MCF 10A (cell line): ENCODE data around the gene NFE2L1. TPM values are rescaled to one million over a fixed set of nuclear protein-coding genes. Genes with fewer than 3 reads are reported as not detected.
A peak's percentile ranks its signal among the peaks of the same experiment; 100 is the strongest.
"Not testable (repeated sequence)": the region's sequence is repeated elsewhere in the genome, so short reads cannot be mapped to it uniquely, and the experiment has no call there.

Source experiments
- BruUV-seq: library from RNA; stranded (reverse); fragments of 400-500 nt; replicated peaks from 2 replicates; lab custom pipeline; 2021; lab: Mats Ljungman, UMichigan
- CTCF ChIA-PET: fragments of 300-600 bp; sonication (Branson Sonifier 250); formaldehyde crosslinking; extraction: SDS; loops from one replicate; lab custom pipeline; 2021; ENCODE audit warnings: antibody characterized with exemption, inconsistent platforms; lab: Yijun Ruan, JAX
- POLR2A ChIA-PET: fragments of 300-600, 350-650 bp; sonication (Branson Sonifier 250); formaldehyde crosslinking; extraction: SDS; loops from one replicate; lab custom pipeline; 2020; ENCODE audit warnings: antibody characterized with exemption, inconsistent platforms; lab: Yijun Ruan, JAX
- DNase-seq: peaks from one replicate; pipeline ENCODE4 v3.0.0-alpha.2; 2018; ENCODE audit not compliant: unreplicated experiment
- H3K27ac Mint-ChIP-seq: one replicate; pipeline ENCODE4 v1.8.0; 2022; ENCODE audit warnings: mild to moderate bottlenecking, low read depth, mixed read lengths; ENCODE audit not compliant: unreplicated experiment
- H3K27me3 Mint-ChIP-seq: one replicate; pipeline ENCODE4 v1.8.0; 2022; ENCODE audit warnings: mixed read lengths; ENCODE audit not compliant: insufficient read depth, unreplicated experiment
- H3K36me3 Mint-ChIP-seq: one replicate; pipeline ENCODE4 v1.8.0; 2022; ENCODE audit warnings: mild to moderate bottlenecking, moderate library complexity, mixed read lengths; ENCODE audit not compliant: insufficient read depth, unreplicated experiment
- H3K4me1 Mint-ChIP-seq: one replicate; pipeline ENCODE4 v1.8.0; 2022; ENCODE audit warnings: mixed read lengths; ENCODE audit not compliant: insufficient read depth, unreplicated experiment
- H3K4me3 Mint-ChIP-seq: one replicate; pipeline ENCODE4 v1.8.0; 2022; ENCODE audit warnings: mild to moderate bottlenecking, moderate library complexity, mixed read lengths; ENCODE audit not compliant: unreplicated experiment
- H3K9me3 Mint-ChIP-seq: one replicate; pipeline ENCODE4 v1.8.0; 2022; ENCODE audit warnings: mixed read lengths; ENCODE audit not compliant: unreplicated experiment
- CTCF ChIP-seq: fragments of 200-600 bp; IDR thresholded peaks from one replicate; pipeline ENCODE4 v1.8.0; 2022; ENCODE audit warnings: antibody characterized with exemption, mild to moderate bottlenecking; ENCODE audit not compliant: unreplicated experiment
- intact Hi-C: fragments of 100-400 bp; cut with micrococcal nuclease; formaldehyde crosslinking; loops from 2 replicates; pipeline ENCODE4 v1.14.1; 2022
- total RNA-seq: library from RNA; stranded (reverse); gene quantifications from 2 replicates; pipeline ENCODE4 v1.2.3, GENCODE V29; 2022

The NFE2L1 gene
- total RNA-seq, 1 experiment from 2014 or later, result 235 TPM

- no peak overlapping the region for H3K4me3 Mint-ChIP-seq
- peaks cover 90% of the 10 kb centered on the region for H3K36me3 Mint-ChIP-seq
- intact Hi-C loops, result no loop called here
- H3K27me3 Mint-ChIP-seq, result no peaks in the 10 kb centered on the region
- no peak for DNase-seq
- no peak overlapping the region for H3K27ac Mint-ChIP-seq
- peaks cover 21% of the 10 kb centered on the region for H3K4me1 Mint-ChIP-seq
- CTCF ChIA-PET, result interaction anchor here (0.6 to 5.3 kb wide), 2 partner anchors 14 to 40 kb away, joined by 3 to 42 read pairs; no protein-coding TSS in a partner anchor
- no TSS peak for BruUV-seq
- no peaks in the 10 kb centered on the region for H3K9me3 Mint-ChIP-seq
- no peak for TF ChIP-seq CTCF
- POLR2A ChIA-PET, result interaction anchor here (0.9 to 9.8 kb wide), 7 partner anchors 14 to 42 kb away, joined by 3 to 353 read pairs (median 5); partner anchors contain the start of genes NFE2L1 and SNX11
These were observed 18.5 kb downstream of the NFE2L1 start for GRCh38 chr17:48066656-48067055.

GRCh38 chr17:48067245-48067644, 19.1 kb downstream of the NFE2L1 start:
- BruUV-seq, result no TSS peak
- Mint-ChIP-seq H3K4me1 (peaks cover 21% of the 10 kb centered on the region), H3K4me3 (no peak overlapping the region), H3K9me3 (no peaks in the 10 kb centered on the region), H3K36me3 (peaks cover 90% of the 10 kb centered on the region), H3K27ac (no peak overlapping the region), H3K27me3 (no peaks in the 10 kb centered on the region)
- no peak for TF ChIP-seq CTCF
- no peak for DNase-seq
- intact Hi-C loops, result no loop called here
- CTCF ChIA-PET, result interaction anchor here (0.6 to 5.3 kb wide), 4 partner anchors 14 to 41 kb away, joined by 3 to 42 read pairs (median 6); no protein-coding TSS in a partner anchor
- POLR2A ChIA-PET, result interaction anchor here (0.7 to 9.8 kb wide), 8 partner anchors 13 to 162 kb away, joined by 3 to 353 read pairs (median 4); partner anchors contain the start of genes NFE2L1 and SNX11

- Mint-ChIP-seq H3K36me3 (peaks cover 90% of the 10 kb centered on the region), H3K4me1 (peaks cover 21% of the 10 kb centered on the region)
- H3K27ac Mint-ChIP-seq, H3K9me3 Mint-ChIP-seq, DNase-seq, H3K27me3 Mint-ChIP-seq, H3K4me3 Mint-ChIP-seq, intact Hi-C loops, BruUV-seq: not testable (repeated sequence)
- CTCF ChIA-PET, result interaction anchor here (0.6 to 5.3 kb wide), 10 partner anchors 13 to 63 kb away, joined by 3 to 42 read pairs (median 4); no protein-coding TSS in a partner anchor
- POLR2A ChIA-PET, result interaction anchor here (0.9 to 9.8 kb wide), 7 partner anchors 9 to 44 kb away, joined by 3 to 353 read pairs (median 5); partner anchors contain the start of genes NFE2L1 and SNX11
These were observed 19.6 kb downstream of the NFE2L1 start for GRCh38 chr17:48067808-48068207.

- Mint-ChIP-seq H3K4me3 (no peak overlapping the region), H3K9me3 (no peaks in the 10 kb centered on the region), H3K36me3 (peaks cover 94% of the 10 kb centered on the region), H3K27me3 (no peaks in the 10 kb centered on the region), H3K27ac (no peak overlapping the region), H3K4me1 (peaks cover 21% of the 10 kb centered on the region)
- ChIA-PET CTCF (interaction anchor here (0.7 to 5.3 kb wide), 10 partner anchors 12 to 62 kb away, joined by 3 to 42 read pairs (median 4); no protein-coding TSS in a partner anchor), POLR2A (interaction anchor here (0.6 to 9.8 kb wide), 6 partner anchors 9 to 42 kb away, joined by 3 to 353 read pairs (median 10); partner anchors contain the start of genes NFE2L1 and SNX11)
- intact Hi-C loops, result no loop called here
- peak; percentile 19 for TF ChIP-seq CTCF
- BruUV-seq, result no TSS peak
- no peak for DNase-seq
These were observed 20.4 kb downstream of the NFE2L1 start for GRCh38 chr17:48068491-48068961.
